ENCODE measurements around the gene FANCD2. TPM values are rescaled to one million over a fixed set of nuclear protein-coding genes. Genes with fewer than 3 reads are reported as not detected.
A peak's percentile ranks its signal among the peaks of the same experiment; 100 is the strongest.
"Not testable (repeated sequence)": the region's sequence is repeated elsewhere in the genome, so short reads cannot be mapped to it uniquely, and the experiment has no call there.

FANCD2 gene
- total and polyA plus RNA-seq, 2 experiments from 2014 or later, result 3.8 to 6.1 TPM

DNA sequence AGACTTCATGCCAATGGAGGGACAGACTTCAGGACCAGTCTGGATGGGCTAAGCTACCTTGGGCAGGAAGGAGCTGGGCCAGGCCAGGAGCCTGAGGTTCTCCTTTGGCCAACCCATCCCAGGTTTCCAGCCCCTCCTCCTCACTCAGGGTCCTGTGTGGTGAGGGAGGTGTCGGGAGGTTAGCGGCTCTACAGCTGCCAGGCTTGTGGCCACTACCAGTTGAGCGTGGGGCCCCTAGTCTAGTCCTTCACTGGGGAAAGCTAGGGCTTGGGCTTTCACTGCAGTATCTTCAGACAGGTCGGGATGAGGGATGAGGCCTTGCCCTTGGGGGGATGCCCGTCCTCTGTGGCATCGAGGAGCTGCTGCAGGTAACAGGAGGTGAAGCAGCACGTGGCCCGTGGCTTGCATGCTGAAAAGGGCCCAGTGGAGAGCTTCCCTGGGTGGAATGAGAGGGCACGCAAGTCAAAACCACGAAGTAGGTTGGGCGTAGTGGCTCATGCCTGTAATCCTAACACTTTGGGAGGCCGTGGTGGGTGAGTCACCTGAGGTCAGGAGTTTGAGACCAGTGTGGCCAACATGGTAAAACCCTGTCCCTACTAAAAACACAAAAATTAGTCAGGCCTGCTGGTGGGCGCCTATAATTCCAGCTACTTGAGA, 8.5 kb upstream of the FANCD2 start:
- H3K4me2 ChIP-seq (ENCODE audit: unreplicated experiment), result peak overlapping the region; percentile 29

DNA sequence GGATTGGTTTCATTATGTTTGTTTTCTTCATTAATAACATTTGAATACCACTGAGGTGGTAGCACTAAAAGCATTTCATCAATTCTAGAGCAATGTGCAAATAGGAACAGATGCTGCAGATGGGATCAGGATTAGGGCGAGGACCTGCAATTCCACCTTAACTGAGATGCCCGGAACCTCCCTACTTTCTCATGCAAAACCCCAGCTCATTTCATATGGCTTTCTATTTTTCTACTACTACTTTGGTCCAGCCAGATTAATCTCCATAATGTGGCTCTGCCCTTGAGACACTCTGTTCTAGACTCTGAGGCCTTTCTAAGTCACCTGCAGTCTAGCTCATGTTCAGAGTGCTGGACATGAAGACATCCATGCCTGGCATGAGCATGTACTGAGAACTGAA, 7.4 kb upstream of the FANCD2 start:
- in situ Hi-C loops (cut with MboI); DNase-seq; H3K9me3 ChIP-seq (ENCODE audit: low read depth); H3K4me2 ChIP-seq (ENCODE audit: unreplicated experiment); H2AFZ ChIP-seq; H3K27me3 ChIP-seq (replicated peaks; ENCODE audit: insufficient read depth); H3K9ac ChIP-seq; H3K9me2 ChIP-seq (ENCODE audit: insufficient read depth); H3K4me3 ChIP-seq; H4K20me1 ChIP-seq (ENCODE audit: insufficient read depth): not testable (repeated sequence)
- Histone ChIP-seq H3K27ac (peak overlapping the region; percentile 63), H3F3A (ENCODE audit: insufficient read depth) (peaks cover 28% of the 10 kb centered on the region), H3K79me2 (ENCODE audit: insufficient read depth) (peaks cover 17% of the 10 kb centered on the region), H3K36me3 (ENCODE audit: low read depth) (peaks cover 12% of the 10 kb centered on the region; the same call in 1 of the 2 replicates), H3K4me1 (ENCODE audit: insufficient read depth) (peaks cover 37% of the 10 kb centered on the region)
- WGBS, 2 experiments (ENCODE audit: low coverage in 1 of 2, low lambda C conversion rate in 2 of 2, missing lambda C conversion rate in 2 of 2), result 82 to 94% methylated on average over 2 of the region's 2 CpGs

More for the DNA sequence above, 8.5 kb upstream of the FANCD2 start:
- H3K9me2 ChIP-seq (ENCODE audit: insufficient read depth), result no peaks in the 10 kb centered on the region
- no peaks in the 10 kb centered on the region for H3K27me3 ChIP-seq (replicated peaks; ENCODE audit: insufficient read depth)
- no peak overlapping the region for H2AFZ ChIP-seq
- no peak overlapping the region for H3K4me3 ChIP-seq
- WGBS, 2 experiments (ENCODE audit: low coverage in 1 of 2, low lambda C conversion rate in 2 of 2, missing lambda C conversion rate in 2 of 2), result 59 to 65% methylated on average over 13 of the region's 13 CpGs
- peaks cover 27% of the 10 kb centered on the region for H3F3A ChIP-seq (ENCODE audit: insufficient read depth)
- in situ Hi-C loops (cut with MboI), result no loop called here
- H3K9ac ChIP-seq, result no peak overlapping the region
- H3K4me1 ChIP-seq (ENCODE audit: insufficient read depth), result peaks cover 29% of the 10 kb centered on the region
- no peaks in the 10 kb centered on the region for H3K9me3 ChIP-seq (ENCODE audit: low read depth)
- H3K79me2 ChIP-seq (ENCODE audit: insufficient read depth), result peaks cover 11% of the 10 kb centered on the region
- peaks cover 8% of the 10 kb centered on the region; the same call in 1 of the 2 replicates for H3K36me3 ChIP-seq (ENCODE audit: low read depth)
- TF ChIP-seq EZH2 (IDR thresholded peaks at IDR 0.05; ENCODE audit: insufficient read depth, poor library complexity, severe bottlenecking), result no peak
- TF ChIP-seq EZH2phosphoT487 (IDR thresholded peaks at IDR 0.05; ENCODE audit: insufficient read depth, low read depth), result no peak
- H3K27ac ChIP-seq, result peak overlapping the region; percentile 63; the same call in 1 of the 2 replicates
- DNase-seq, result peak; percentile 88
- no peaks in the 10 kb centered on the region for H4K20me1 ChIP-seq (ENCODE audit: insufficient read depth)

DNA sequence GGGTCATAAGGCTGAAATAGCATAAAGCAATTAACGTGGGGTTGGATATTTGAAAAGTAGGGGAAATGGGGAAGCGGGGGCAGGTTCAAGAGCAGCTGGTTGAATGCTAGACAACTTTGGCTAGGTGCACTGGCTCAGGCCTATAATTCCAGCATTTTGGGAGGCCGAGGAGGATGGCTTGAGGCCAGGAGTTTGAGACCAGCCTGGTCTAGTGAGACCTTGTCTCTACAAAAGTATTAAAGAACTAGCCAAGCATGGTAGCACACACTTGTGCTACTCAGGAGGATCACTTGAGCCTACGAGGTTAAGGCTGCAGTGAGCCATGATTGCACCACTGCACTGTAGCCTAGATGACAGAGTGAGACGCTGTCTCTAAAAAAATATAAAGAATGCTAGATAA, 6.9 kb upstream of the FANCD2 start:
- Histone ChIP-seq H3K9me2 (ENCODE audit: insufficient read depth) (no peaks in the 10 kb centered on the region), H3K9me3 (ENCODE audit: low read depth) (no peaks in the 10 kb centered on the region), H2AFZ (no peak overlapping the region), H3F3A (ENCODE audit: insufficient read depth) (peaks cover 33% of the 10 kb centered on the region), H4K20me1 (ENCODE audit: insufficient read depth) (no peaks in the 10 kb centered on the region), H3K4me2 (ENCODE audit: unreplicated experiment) (no peak overlapping the region), H3K79me2 (ENCODE audit: insufficient read depth) (peaks cover 18% of the 10 kb centered on the region), H3K36me3 (ENCODE audit: low read depth) (peaks cover 12% of the 10 kb centered on the region; the same call in 1 of the 2 replicates), H3K27me3 (replicated peaks; ENCODE audit: insufficient read depth) (no peaks in the 10 kb centered on the region), H3K4me1 (ENCODE audit: insufficient read depth) (peaks cover 43% of the 10 kb centered on the region), H3K27ac (no peak overlapping the region), H3K4me3 (no peak overlapping the region), H3K9ac (no peak overlapping the region)
- DNase-seq, result no peak
- in situ Hi-C loops (cut with MboI), result no loop called here
- TF ChIP-seq EZH2 (IDR thresholded peaks at IDR 0.05; ENCODE audit: insufficient read depth, poor library complexity, severe bottlenecking) (no peak), EZH2phosphoT487 (IDR thresholded peaks at IDR 0.05; ENCODE audit: insufficient read depth, low read depth) (no peak)
- 81 to 82% methylated on average over 5 of the region's 5 CpGs for WGBS, 2 experiments (ENCODE audit: low coverage in 1 of 2, low lambda C conversion rate in 2 of 2, missing lambda C conversion rate in 2 of 2)

DNA sequence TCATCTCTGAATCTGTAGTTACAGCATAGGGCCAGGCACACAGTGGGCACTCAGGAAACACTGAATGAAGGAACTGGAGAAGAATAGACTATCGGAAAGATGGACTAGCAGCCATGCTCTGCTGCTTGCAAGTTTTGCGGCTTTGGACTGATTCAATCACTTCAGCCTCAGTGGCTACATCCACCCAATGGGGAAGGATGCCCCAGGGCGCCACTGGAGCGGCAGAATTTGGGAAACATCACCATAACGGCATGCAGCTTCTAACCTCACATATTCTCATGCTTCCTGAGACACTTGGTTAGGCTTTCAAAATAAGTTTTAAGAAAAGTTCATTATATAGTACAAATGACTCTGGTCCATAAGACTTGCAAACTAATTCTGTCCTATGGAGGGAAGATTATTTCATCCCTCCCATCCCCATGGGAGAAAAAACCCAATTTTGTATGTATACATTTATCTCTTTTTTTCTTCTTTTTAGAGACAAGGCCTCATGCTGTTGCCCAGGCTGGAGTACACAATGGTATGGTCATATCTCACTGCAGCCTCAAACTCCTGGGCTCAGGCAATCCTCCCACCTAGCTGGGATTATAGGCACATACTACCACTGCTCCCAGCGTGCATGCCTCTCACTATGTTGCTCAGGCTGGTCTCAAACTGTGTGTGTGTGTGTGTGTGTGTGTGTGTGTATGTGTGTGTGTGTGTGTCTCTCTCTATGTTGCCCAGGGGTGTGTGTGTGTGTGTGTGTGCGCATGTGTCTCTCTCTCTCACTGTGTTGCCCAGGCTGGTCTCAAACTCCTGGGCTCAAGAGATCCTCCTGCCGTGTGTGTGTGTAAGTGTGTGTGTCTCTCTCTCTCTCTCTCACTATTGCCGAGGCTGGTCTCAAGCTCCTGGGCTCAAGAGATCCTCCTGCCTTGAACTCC, 4.1 kb upstream of the FANCD2 start:
- TF ChIP-seq EZH2 (IDR thresholded peaks at IDR 0.05; ENCODE audit: insufficient read depth, poor library complexity, severe bottlenecking), result no peak
- no peak for TF ChIP-seq EZH2phosphoT487 (IDR thresholded peaks at IDR 0.05; ENCODE audit: insufficient read depth, low read depth)
- Histone ChIP-seq H2AFZ (no peak overlapping the region), H3K4me2 (ENCODE audit: unreplicated experiment) (no peak overlapping the region), H3K79me2 (ENCODE audit: insufficient read depth) (peaks cover 36% of the 10 kb centered on the region), H4K20me1 (ENCODE audit: insufficient read depth) (no peaks in the 10 kb centered on the region), H3F3A (ENCODE audit: insufficient read depth) (peaks cover 32% of the 10 kb centered on the region), H3K27me3 (replicated peaks; ENCODE audit: insufficient read depth) (no peaks in the 10 kb centered on the region), H3K4me1 (ENCODE audit: insufficient read depth) (peaks cover 39% of the 10 kb centered on the region), H3K27ac (no peak overlapping the region), H3K36me3 (ENCODE audit: low read depth) (peaks cover 12% of the 10 kb centered on the region; the same call in 1 of the 2 replicates), H3K9me2 (ENCODE audit: insufficient read depth) (no peaks in the 10 kb centered on the region), H3K9me3 (ENCODE audit: low read depth) (no peaks in the 10 kb centered on the region), H3K9ac (no peak overlapping the region), H3K4me3 (no peak overlapping the region)
- in situ Hi-C loops (cut with MboI), result no loop called here
- no peak for DNase-seq
- WGBS, 2 experiments (ENCODE audit: low coverage in 1 of 2, low lambda C conversion rate in 2 of 2, missing lambda C conversion rate in 2 of 2), result 92 to 94% methylated on average over 9 of the region's 9 CpGs

Data from GM23248 (cell line).